OCI-LY3 (cell line): ENCODE data around the gene FAM241B.

Experiments used
- EZH2phosphoT487 ChIP-seq: fragments of 200-600 bp; shearing (Covaris generic); IDR thresholded peaks from 2 replicates; pipeline ENCODE4 v1.6.1; 2018; ENCODE audit warnings: antibody characterized with exemption, mixed run types, low read depth
- TF ChIP-seq, protein P1 (sequence below): fragments of 200-600, 300-600 bp; sonication (generic); IDR thresholded peaks from 2 replicates; pipeline ENCODE4 v1.5.1; 2014; ENCODE audit warnings: antibody characterized with exemption, low read length, low read depth

DNA sequence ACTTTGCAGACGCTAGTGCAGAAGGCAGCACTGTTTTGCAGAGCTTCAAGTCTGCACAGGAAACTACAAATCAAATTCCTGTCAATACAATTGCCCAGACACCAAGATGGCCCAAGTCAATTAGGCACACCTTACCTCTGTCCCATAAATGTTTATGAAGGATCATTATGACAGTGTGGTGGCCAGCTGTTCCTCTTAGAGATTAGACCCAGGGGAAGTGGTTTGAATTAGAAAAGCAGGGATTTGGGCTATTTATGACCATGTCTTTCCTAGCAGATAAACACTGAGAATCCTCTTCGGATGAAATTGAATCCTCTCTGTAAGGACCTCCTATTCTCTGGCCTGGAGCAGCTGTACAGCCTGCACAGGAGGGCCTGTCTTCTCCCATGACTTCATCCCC is 46.9 kb upstream of the FAM241B start:
- TF ChIP-seq, protein P1, sequence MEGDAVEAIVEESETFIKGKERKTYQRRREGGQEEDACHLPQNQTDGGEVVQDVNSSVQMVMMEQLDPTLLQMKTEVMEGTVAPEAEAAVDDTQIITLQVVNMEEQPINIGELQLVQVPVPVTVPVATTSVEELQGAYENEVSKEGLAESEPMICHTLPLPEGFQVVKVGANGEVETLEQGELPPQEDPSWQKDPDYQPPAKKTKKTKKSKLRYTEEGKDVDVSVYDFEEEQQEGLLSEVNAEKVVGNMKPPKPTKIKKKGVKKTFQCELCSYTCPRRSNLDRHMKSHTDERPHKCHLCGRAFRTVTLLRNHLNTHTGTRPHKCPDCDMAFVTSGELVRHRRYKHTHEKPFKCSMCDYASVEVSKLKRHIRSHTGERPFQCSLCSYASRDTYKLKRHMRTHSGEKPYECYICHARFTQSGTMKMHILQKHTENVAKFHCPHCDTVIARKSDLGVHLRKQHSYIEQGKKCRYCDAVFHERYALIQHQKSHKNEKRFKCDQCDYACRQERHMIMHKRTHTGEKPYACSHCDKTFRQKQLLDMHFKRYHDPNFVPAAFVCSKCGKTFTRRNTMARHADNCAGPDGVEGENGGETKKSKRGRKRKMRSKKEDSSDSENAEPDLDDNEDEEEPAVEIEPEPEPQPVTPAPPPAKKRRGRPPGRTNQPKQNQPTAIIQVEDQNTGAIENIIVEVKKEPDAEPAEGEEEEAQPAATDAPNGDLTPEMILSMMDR = no peak
- TF ChIP-seq EZH2phosphoT487 = no peak
